HCT116 (cell line): ENCODE data around the gene GOLGA1. TPM values are rescaled to one million over a fixed set of nuclear protein-coding genes. Genes with fewer than 3 reads are reported as not detected.

Experiments
- ATAC-seq: fragments of 200-7000 bp; cut with Tn5 transposase; 2 replicates; pipeline ENCODE4 v1.9.1; 2020; ENCODE audit warnings: mild to moderate bottlenecking, moderate library complexity
- BruUV-seq: library from RNA; stranded (reverse); fragments of 400-500 nt; replicated peaks from 2 replicates; lab custom pipeline; 2021; lab: Mats Ljungman, UMichigan
- CTCF ChIA-PET: fragments of 300-600 bp; sonication (Branson Sonifier 250); formaldehyde crosslinking; loops from one replicate; lab custom pipeline; 2021; ENCODE audit warnings: antibody characterized with exemption; lab: Charles Lee
- POLR2A ChIA-PET: fragments of 300-600, 350-600 bp; sonication (Branson Sonifier 250); formaldehyde crosslinking; loops from one replicate; lab custom pipeline; 2021; ENCODE audit warnings: antibody characterized with exemption; lab: Charles Lee
- RAD21 ChIA-PET, 2 experiments: fragments of 300-600 bp; sonication (Branson Sonifier 250); formaldehyde crosslinking; loops; one replicate each; lab custom pipeline; 2023; ENCODE audit warnings: low total read pairs in 2 of 2; ENCODE audit not compliant: uncharacterized antibody in 2 of 2, unreplicated experiment in 2 of 2, low non-redundant PET in 1 of 2; lab: Charles Lee
- DNase-seq: peaks from one replicate; pipeline ENCODE4 v3.0.0-alpha.2; 2010; ENCODE audit warnings: low read depth, low spot score
- H2AFZ ChIP-seq: fragments of 200-600 bp; shearing (Covaris generic), sonication (generic); 2 replicates; pipeline ENCODE4 v1.6.1; 2017; ENCODE audit warnings: low read depth, mixed run types, mixed read lengths, antibody characterized with exemption, low read length; ENCODE audit not compliant: poor library complexity, severe bottlenecking
- H3K27ac ChIP-seq: 2 replicates; pipeline ENCODE4 v1.5.1; 2012; ENCODE audit warnings: low read depth, low read length
- H3K27me3 ChIP-seq: fragments of 200-600 bp; sonication (generic); 2 replicates; pipeline ENCODE4 v1.6.1; 2016; ENCODE audit warnings: mixed run types, low read length, mixed read lengths; ENCODE audit not compliant: insufficient read depth
- H3K36me3 ChIP-seq, 2 experiments: fragments of 200-500 bp in 1 of 2; fragments of 200-600 bp in 1 of 2; sonication (Bioruptor generic) in 1 of 2; sonication (generic) in 1 of 2; 2 replicates each; pipeline versions ENCODE4 v1.5.1 to v1.6.1; 2014 to 2016; ENCODE audit warnings: low read length in 2 of 2, inconsistent platforms in 1 of 2, mixed read lengths in 1 of 2, mixed run types in 1 of 2; ENCODE audit not compliant: insufficient read depth in 2 of 2, control insufficient read depth in 1 of 2
- H3K4me1 ChIP-seq, 2 experiments: fragments of 200-600 bp in 1 of 2; sonication (generic) in 1 of 2; 2 replicates each; pipeline versions ENCODE4 v1.5.1 to v1.6.1; 2012 to 2017; ENCODE audit warnings: low read length in 2 of 2, inconsistent platforms in 1 of 2, mild to moderate bottlenecking in 1 of 2, mixed read lengths in 1 of 2, mixed run types in 1 of 2, moderate library complexity in 1 of 2; ENCODE audit not compliant: insufficient read depth in 2 of 2, control insufficient read depth in 1 of 2
- H3K4me2 ChIP-seq: fragments of 200-600 bp; sonication (generic); 2 replicates; pipeline ENCODE4 v1.6.1; 2017; ENCODE audit warnings: mixed run types, low read length, mixed read lengths
- H3K4me3 ChIP-seq, 2 experiments: fragments of 200-600 bp in 1 of 2; sonication (generic) in 1 of 2; replicated peaks in 1 of 2; 2 replicates each; pipeline ENCODE4 v1.5.1; 2011 to 2016; ENCODE audit warnings: low read length in 2 of 2, control low read depth in 1 of 2, low read depth in 1 of 2, mild to moderate bottlenecking in 1 of 2, mixed read lengths in 1 of 2, mixed run types in 1 of 2
- H3K79me2 ChIP-seq: fragments of 200-600 bp; sonication (generic); 2 replicates; pipeline ENCODE4 v1.6.1; 2017; ENCODE audit warnings: mild to moderate bottlenecking, mixed run types, low read length, moderate library complexity, mixed read lengths; ENCODE audit not compliant: insufficient read depth
- H3K9ac ChIP-seq: fragments of 200-600 bp; sonication (generic); 2 replicates; pipeline ENCODE4 v1.6.1; 2016; ENCODE audit warnings: low read length, mixed read lengths
- H3K9me2 ChIP-seq: fragments of 200-600 bp; sonication (generic), shearing (Covaris generic); 2 replicates; pipeline ENCODE4 v1.6.1; 2017; ENCODE audit warnings: mixed run types, mild to moderate bottlenecking, moderate library complexity; ENCODE audit not compliant: insufficient read depth
- H3K9me3 ChIP-seq, 2 experiments: fragments of 200-500 bp in 1 of 2; fragments of 200-600 bp in 1 of 2; sonication (Bioruptor generic) in 1 of 2; sonication (generic) in 1 of 2; 2 replicates each; pipeline ENCODE4 v1.6.1; 2014 to 2017; ENCODE audit warnings: low read length in 2 of 2, mixed read lengths in 2 of 2, inconsistent platforms in 1 of 2, low read depth in 1 of 2, mild to moderate bottlenecking in 1 of 2, mixed run types in 1 of 2, moderate library complexity in 1 of 2; ENCODE audit not compliant: control insufficient read depth in 1 of 2, insufficient read depth in 1 of 2
- H4K20me1 ChIP-seq: fragments of 200-600 bp; sonication (generic), shearing (Covaris generic); 2 replicates; pipeline ENCODE4 v1.6.1; 2017; ENCODE audit warnings: mixed run types, mild to moderate bottlenecking, moderate library complexity; ENCODE audit not compliant: insufficient read depth
- CBX3 ChIP-seq: IDR thresholded peaks from 2 replicates; pipeline ENCODE4 v1.6.1; 2012; ENCODE audit warnings: low read depth
- CTCF ChIP-seq, 3 experiments: fragments of 200-600 bp in 1 of 3; sonication (generic) in 1 of 3; IDR thresholded peaks in 2 of 3; conservative IDR thresholded peaks in 1 of 3; 2 replicates each; pipeline ENCODE4 v1.5.1; 2012 to 2017; ENCODE audit warnings: low read depth in 2 of 3, low read length in 2 of 3, antibody characterized with exemption in 1 of 3, borderline replicate concordance in 1 of 3, control low read depth in 1 of 3, mild to moderate bottlenecking in 1 of 3, mixed read lengths in 1 of 3, mixed run types in 1 of 3, moderate library complexity in 1 of 3; ENCODE audit not compliant: insufficient read depth in 1 of 3
- EZH2 ChIP-seq: fragments of 200-600 bp; sonication (generic); IDR thresholded peaks from 2 replicates; pipeline ENCODE4 v1.6.1; 2017; ENCODE audit warnings: antibody characterized with exemption, mixed run types
- FOSL1 ChIP-seq: IDR thresholded peaks from 2 replicates; pipeline ENCODE4 v1.6.1; 2012; ENCODE audit warnings: low read depth
- JUND ChIP-seq: IDR thresholded peaks from 2 replicates; pipeline ENCODE4 v1.6.1; 2012
- MAX ChIP-seq: IDR thresholded peaks from 2 replicates; pipeline ENCODE4 v1.6.1; 2012
- POLR2A ChIP-seq: IDR thresholded peaks from 2 replicates; pipeline ENCODE4 v1.7.0; 2011; ENCODE audit warnings: borderline replicate concordance; ENCODE audit not compliant: insufficient read depth, insufficient read length; ENCODE audit errors: extremely low read depth
- POLR2AphosphoS5 ChIP-seq: IDR thresholded peaks from 2 replicates; pipeline ENCODE4 v1.6.1; 2011; ENCODE audit warnings: mild to moderate bottlenecking, low read depth, low read length, moderate library complexity
- SP1 ChIP-seq: IDR thresholded peaks from 2 replicates; pipeline ENCODE4 v1.6.1; 2012; ENCODE audit warnings: low read depth
- SRF ChIP-seq: IDR thresholded peaks from 2 replicates; pipeline ENCODE4 v1.6.1; 2012; ENCODE audit warnings: low read depth
- TCF7L2 ChIP-seq: IDR thresholded peaks from 2 replicates; pipeline ENCODE4 v1.7.0; 2011; ENCODE audit warnings: borderline replicate concordance, inconsistent platforms; ENCODE audit not compliant: insufficient read depth, insufficient read length; ENCODE audit errors: extremely low read depth
- YY1 ChIP-seq: IDR thresholded peaks from 2 replicates; pipeline ENCODE4 v1.6.1; 2011; ENCODE audit warnings: low read length, low read depth, moderate library complexity, mild to moderate bottlenecking; ENCODE audit not compliant: insufficient replicate concordance; ENCODE audit errors: extremely low read depth
- ZBTB33 ChIP-seq: IDR thresholded peaks from 2 replicates; pipeline ENCODE4 v1.6.1; 2011; ENCODE audit warnings: mild to moderate bottlenecking, low read length, moderate library complexity; ENCODE audit not compliant: insufficient replicate concordance; ENCODE audit errors: extremely low read depth
- ZFX ChIP-seq: fragments of 450-650 bp; IDR thresholded peaks from 2 replicates; pipeline ENCODE4 v1.6.1; 2017
- intact Hi-C: fragments of 100-400 bp; cut with micrococcal nuclease; formaldehyde crosslinking; loops from 2 replicates; pipeline ENCODE4 v1.10.0; 2022
- total RNA-seq: library from RNA; stranded (reverse); gene quantifications from one replicate; pipeline ENCODE4 v1.2.1, GENCODE V29; 2021; ENCODE audit not compliant: unreplicated experiment
- TF ChIP-seq, protein P1 (sequence below): IDR thresholded peaks from 2 replicates; pipeline ENCODE4 v1.6.1; 2012

Gene GOLGA1
- total RNA-seq, 1 experiment from 2014 or later, result 13.1 TPM

DNA sequence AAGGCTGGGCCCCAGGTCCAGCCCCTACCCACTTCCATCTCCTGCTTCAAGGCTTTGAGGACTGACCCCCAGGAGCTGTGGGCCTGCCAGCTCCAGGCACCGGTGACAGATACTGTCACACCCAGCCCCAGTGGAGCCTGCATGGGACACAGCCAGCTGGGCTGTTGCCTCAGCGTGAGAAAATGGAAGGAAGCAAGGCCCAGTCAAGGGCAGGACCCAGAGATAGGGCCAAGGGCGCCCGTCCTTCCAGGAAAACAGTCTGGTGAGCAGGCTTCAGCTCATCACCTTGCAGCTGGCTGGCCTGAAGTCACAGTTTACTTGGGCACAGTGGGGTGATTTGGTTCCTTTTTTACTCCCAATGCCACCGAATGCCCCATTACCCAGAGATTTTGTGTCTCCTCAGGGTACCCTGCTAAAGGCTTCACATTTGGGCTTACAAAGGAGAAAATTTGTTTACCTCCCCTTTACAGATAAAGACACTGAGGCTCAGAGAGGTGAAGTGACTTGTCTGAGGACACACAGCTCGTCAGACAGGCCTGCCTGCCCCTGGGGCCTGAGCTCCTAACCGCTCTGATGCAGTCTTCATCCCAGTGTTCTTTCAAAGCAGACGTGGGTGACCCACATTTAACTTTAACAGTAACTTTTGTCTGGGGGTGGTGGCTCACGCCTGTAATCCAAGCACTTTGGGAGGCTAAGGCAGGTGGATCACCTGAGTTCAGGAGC lies 109.1 kb downstream of the GOLGA1 start:
- Histone ChIP-seq H3K79me2 (no peaks in the 10 kb centered on the region), H3K4me1 (peaks cover 38 to 52% of the 10 kb centered on the region in 2 experiments), H3K36me3 (no peaks in the 10 kb centered on the region), H3K9ac (no peak overlapping the region), H3K27ac (no peak overlapping the region), H2AFZ (no peak overlapping the region), H3K9me3 (no peaks in the 10 kb centered on the region), H3K4me3 (no peak overlapping the region), H3K9me2 (no peaks in the 10 kb centered on the region), H4K20me1 (no peaks in the 10 kb centered on the region), H3K4me2 (no peak overlapping the region), H3K27me3 (no peaks in the 10 kb centered on the region)
- ATAC-seq, result no peak
- no peak for TF ChIP-seq TCF7L2
- DNase-seq, result no peak
- intact Hi-C loops, result no loop called here
- ChIA-PET RAD21 (no interaction called here), CTCF (interaction anchor here (1.0 to 2.7 kb wide), 4 partner anchors 9 to 60 kb away, joined by 3 to 17 read pairs (median 7); partner anchors contain the start of genes NR6A1 and WDR38), POLR2A (interaction anchor here (1.2 kb wide), 1 partner anchor 12 kb away, joined by 3 read pairs; no protein-coding TSS in a partner anchor)
- no TSS peak for BruUV-seq

GRCh38 chr9:124830593-124830992 lies 110.3 kb downstream of the GOLGA1 start:
- H3K79me2 ChIP-seq, result no peaks in the 10 kb centered on the region
- BruUV-seq, result no TSS peak
- H3K9me3 ChIP-seq, result no peaks in the 10 kb centered on the region
- peaks cover 32 to 42% of the 10 kb centered on the region in 2 experiments for H3K4me1 ChIP-seq
- no peaks in the 10 kb centered on the region for H3K27me3 ChIP-seq
- intact Hi-C loops, result no loop called here
- RAD21 ChIA-PET, result no interaction called here
- DNase-seq, result no peak
- no peak for ATAC-seq
- H3K27ac ChIP-seq, result no peak overlapping the region
- POLR2A ChIA-PET, result no interaction called here
- no peak overlapping the region for H2AFZ ChIP-seq
- no peak overlapping the region for H3K4me3 ChIP-seq
- no peaks in the 10 kb centered on the region for H4K20me1 ChIP-seq
- CTCF ChIA-PET, result interaction anchor here (0.8 to 2.7 kb wide), 2 partner anchors 10 to 22 kb away, joined by 3 to 17 read pairs; no protein-coding TSS in a partner anchor
- H3K36me3 ChIP-seq, result no peaks in the 10 kb centered on the region
- H3K9me2 ChIP-seq, result no peaks in the 10 kb centered on the region
- no peak overlapping the region for H3K9ac ChIP-seq
- no peak overlapping the region for H3K4me2 ChIP-seq
- no peak for TF ChIP-seq SRF
- no peak for TF ChIP-seq ZFX
- no peak for TF ChIP-seq ZBTB33
- no peak for TF ChIP-seq CTCF (IDR thresholded peaks at IDR 0.05 in 2 of 3, conservative IDR thresholded peaks at IDR 0.05 in 1 of 3; ENCODE audit: borderline replicate concordance in 1 of 3, insufficient read depth in 1 of 3, low read depth in 2 of 3, low read length in 2 of 3)
- no peak for TF ChIP-seq POLR2A
- TF ChIP-seq SP1, result no peak
- no peak for TF ChIP-seq JUND
- no peak for TF ChIP-seq CBX3
- TF ChIP-seq, protein P1, sequence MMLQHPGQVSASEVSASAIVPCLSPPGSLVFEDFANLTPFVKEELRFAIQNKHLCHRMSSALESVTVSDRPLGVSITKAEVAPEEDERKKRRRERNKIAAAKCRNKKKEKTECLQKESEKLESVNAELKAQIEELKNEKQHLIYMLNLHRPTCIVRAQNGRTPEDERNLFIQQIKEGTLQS, result no peak
- TF ChIP-seq EZH2, result no peak
- TF ChIP-seq FOSL1, result no peak
- no peak for TF ChIP-seq MAX
- TF ChIP-seq YY1, result no peak
- TF ChIP-seq POLR2AphosphoS5, result no peak
